Neural cell (in vitro differentiated cells): ENCODE results near the gene PRKCE. TPM values are rescaled to one million over a fixed set of nuclear protein-coding genes. Genes with fewer than 3 reads are reported as not detected.

Experiments
- H2AFZ ChIP-seq: fragments of 200-600, 300-800 bp; sonication (generic), shearing (Covaris generic); 2 replicates; pipeline ENCODE4 v1.6.0; 2014; ENCODE audit warnings: low read depth, mild to moderate bottlenecking, antibody characterized with exemption, low read length, moderate library complexity
- H3F3A ChIP-seq: fragments of 200-600 bp; shearing (Covaris generic); 2 replicates; pipeline ENCODE4 v1.6.1; 2016; ENCODE audit warnings: mild to moderate bottlenecking, moderate library complexity, mixed read lengths, antibody characterized with exemption, low read length; ENCODE audit not compliant: insufficient read depth, poor library complexity, severe bottlenecking
- H3K27ac ChIP-seq: fragments of 200-600, 300-800 bp; sonication (generic), shearing (Covaris generic); 2 replicates; pipeline ENCODE4 v1.5.1; 2014; ENCODE audit warnings: mild to moderate bottlenecking, low read length, moderate library complexity
- H3K27me3 ChIP-seq: fragments of 300-800, 200-600 bp; sonication (generic), shearing (Covaris generic); 2 replicates; pipeline ENCODE4 v1.6.0; 2014; ENCODE audit warnings: mild to moderate bottlenecking, low read depth, low read length, moderate library complexity; ENCODE audit not compliant: insufficient read depth
- H3K36me3 ChIP-seq: fragments of 300-800, 200-600 bp; sonication (generic), shearing (Covaris generic); 2 replicates; pipeline ENCODE4 v1.5.1; 2014; ENCODE audit warnings: mild to moderate bottlenecking, antibody characterized with exemption, low read length, moderate library complexity; ENCODE audit not compliant: insufficient read depth
- H3K4me2 ChIP-seq: fragments of 300-800, 200-600 bp; sonication (generic), shearing (Covaris generic); 2 replicates; pipeline ENCODE4 v1.6.0; 2014; ENCODE audit warnings: mild to moderate bottlenecking, low read length
- H3K4me3 ChIP-seq: fragments of 300-800, 200-600 bp; sonication (generic), shearing (Covaris generic); 2 replicates; pipeline ENCODE4 v1.5.1; 2014; ENCODE audit warnings: mild to moderate bottlenecking, low read length, moderate library complexity
- H3K79me2 ChIP-seq: fragments of 200-600 bp; shearing (Covaris generic); replicated peaks from 2 replicates; pipeline ENCODE4 v1.6.0; 2014; ENCODE audit warnings: mild to moderate bottlenecking, low read length, moderate library complexity; ENCODE audit not compliant: insufficient read depth
- H3K9ac ChIP-seq: fragments of 300-800, 200-600 bp; sonication (generic), shearing (Covaris generic); 2 replicates; pipeline ENCODE4 v1.6.1; 2016; ENCODE audit warnings: mild to moderate bottlenecking, low read length, mixed read lengths
- H3K9me2 ChIP-seq: fragments of 200-600 bp; shearing (Covaris generic); 2 replicates; pipeline ENCODE4 v1.6.1; 2016; ENCODE audit warnings: mild to moderate bottlenecking, low read length, mixed read lengths; ENCODE audit not compliant: insufficient read depth
- H3K9me3 ChIP-seq: fragments of 200-600, 300-800 bp; sonication (generic), shearing (Covaris generic); 2 replicates; pipeline ENCODE4 v1.6.1; 2016; ENCODE audit warnings: mild to moderate bottlenecking, mixed run types, low read length, moderate library complexity, mixed read lengths
- H4K20me1 ChIP-seq: fragments of 200-600 bp; shearing (Covaris generic); 2 replicates; pipeline ENCODE4 v1.6.1; 2016; ENCODE audit warnings: mild to moderate bottlenecking, mixed run types; ENCODE audit not compliant: insufficient read depth
- EP300 ChIP-seq: fragments of 450-650 bp; conservative IDR thresholded peaks from 2 replicates; pipeline ENCODE4 v1.6.1; 2014; ENCODE audit warnings: antibody characterized with exemption, mild to moderate bottlenecking, moderate library complexity; ENCODE audit not compliant: poor library complexity, severe bottlenecking
- EZH2 ChIP-seq: fragments of 200-600, 300-800 bp; shearing (Covaris generic), sonication (generic); IDR thresholded peaks from 2 replicates; pipeline ENCODE4 v1.6.1; 2014; ENCODE audit warnings: antibody characterized with exemption, low read length, borderline replicate concordance, mild to moderate bottlenecking; ENCODE audit not compliant: insufficient read depth, poor library complexity, severe bottlenecking
- MXI1 ChIP-seq: fragments of 450-650 bp; conservative IDR thresholded peaks from 2 replicates; pipeline ENCODE4 v1.6.1; 2014; ENCODE audit warnings: antibody characterized with exemption, mild to moderate bottlenecking; ENCODE audit not compliant: poor library complexity, severe bottlenecking
- POLR2AphosphoS5 ChIP-seq: IDR thresholded peaks from 2 replicates; pipeline ENCODE4 v1.6.1; 2012
- RAD21 ChIP-seq: fragments of 450-650 bp; conservative IDR thresholded peaks from 2 replicates; pipeline ENCODE4 v1.6.1; 2014; ENCODE audit warnings: antibody characterized with exemption, mild to moderate bottlenecking, moderate library complexity
- SMC3 ChIP-seq: fragments of 450-650 bp; conservative IDR thresholded peaks from 2 replicates; pipeline ENCODE4 v1.6.1; 2014; ENCODE audit warnings: antibody characterized with exemption, mild to moderate bottlenecking, moderate library complexity; ENCODE audit not compliant: poor library complexity
- TAF1 ChIP-seq: IDR thresholded peaks from 2 replicates; pipeline ENCODE4 v1.6.1; 2012; ENCODE audit warnings: low read depth
- polyA plus RNA-seq: library from polyadenylated mRNA; depleted of rRNA; stranded (reverse); fragments of >200 nt; gene quantifications from 2 replicates; pipeline ENCODE4 v1.2.3, GENCODE V29; 2014
- TF ChIP-seq, protein P1 (sequence below): fragments of 450-650 bp; IDR thresholded peaks from 2 replicates; pipeline ENCODE4 v1.5.1; 2014; ENCODE audit warnings: antibody characterized with exemption, mild to moderate bottlenecking, moderate library complexity; ENCODE audit not compliant: poor library complexity, severe bottlenecking
- TF ChIP-seq, protein P2 (sequence below): IDR thresholded peaks from 2 replicates; pipeline ENCODE4 v1.6.1; 2012; ENCODE audit warnings: borderline replicate concordance

PRKCE gene
- polyA plus RNA-seq, 1 donor from 2014 or later, result 5.4 TPM

- no peak overlapping the region for H2AFZ ChIP-seq
- no peak overlapping the region for H3K9ac ChIP-seq
- no peaks in the 10 kb centered on the region for H3K9me2 ChIP-seq
- no peak overlapping the region for H3K27ac ChIP-seq
- no peaks in the 10 kb centered on the region for H3F3A ChIP-seq
- no peak for TF ChIP-seq SMC3
- no peak for TF ChIP-seq MXI1
- no peak for TF ChIP-seq EP300
- no peak for TF ChIP-seq TAF1
- TF ChIP-seq, protein P1, sequence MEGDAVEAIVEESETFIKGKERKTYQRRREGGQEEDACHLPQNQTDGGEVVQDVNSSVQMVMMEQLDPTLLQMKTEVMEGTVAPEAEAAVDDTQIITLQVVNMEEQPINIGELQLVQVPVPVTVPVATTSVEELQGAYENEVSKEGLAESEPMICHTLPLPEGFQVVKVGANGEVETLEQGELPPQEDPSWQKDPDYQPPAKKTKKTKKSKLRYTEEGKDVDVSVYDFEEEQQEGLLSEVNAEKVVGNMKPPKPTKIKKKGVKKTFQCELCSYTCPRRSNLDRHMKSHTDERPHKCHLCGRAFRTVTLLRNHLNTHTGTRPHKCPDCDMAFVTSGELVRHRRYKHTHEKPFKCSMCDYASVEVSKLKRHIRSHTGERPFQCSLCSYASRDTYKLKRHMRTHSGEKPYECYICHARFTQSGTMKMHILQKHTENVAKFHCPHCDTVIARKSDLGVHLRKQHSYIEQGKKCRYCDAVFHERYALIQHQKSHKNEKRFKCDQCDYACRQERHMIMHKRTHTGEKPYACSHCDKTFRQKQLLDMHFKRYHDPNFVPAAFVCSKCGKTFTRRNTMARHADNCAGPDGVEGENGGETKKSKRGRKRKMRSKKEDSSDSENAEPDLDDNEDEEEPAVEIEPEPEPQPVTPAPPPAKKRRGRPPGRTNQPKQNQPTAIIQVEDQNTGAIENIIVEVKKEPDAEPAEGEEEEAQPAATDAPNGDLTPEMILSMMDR, result no peak
- no peak for TF ChIP-seq POLR2AphosphoS5
- H3K4me3 ChIP-seq, result no peak overlapping the region
- no peaks in the 10 kb centered on the region for H3K27me3 ChIP-seq
- H4K20me1 ChIP-seq, result no peaks in the 10 kb centered on the region
- no peaks in the 10 kb centered on the region for H3K79me2 ChIP-seq
- H3K9me3 ChIP-seq, result no peaks in the 10 kb centered on the region
- H3K36me3 ChIP-seq, result no peaks in the 10 kb centered on the region
- no peak overlapping the region for H3K4me2 ChIP-seq
Observed at GRCh38 chr2:46158661-46159060, 507.2 kb downstream of the PRKCE start.

DNA sequence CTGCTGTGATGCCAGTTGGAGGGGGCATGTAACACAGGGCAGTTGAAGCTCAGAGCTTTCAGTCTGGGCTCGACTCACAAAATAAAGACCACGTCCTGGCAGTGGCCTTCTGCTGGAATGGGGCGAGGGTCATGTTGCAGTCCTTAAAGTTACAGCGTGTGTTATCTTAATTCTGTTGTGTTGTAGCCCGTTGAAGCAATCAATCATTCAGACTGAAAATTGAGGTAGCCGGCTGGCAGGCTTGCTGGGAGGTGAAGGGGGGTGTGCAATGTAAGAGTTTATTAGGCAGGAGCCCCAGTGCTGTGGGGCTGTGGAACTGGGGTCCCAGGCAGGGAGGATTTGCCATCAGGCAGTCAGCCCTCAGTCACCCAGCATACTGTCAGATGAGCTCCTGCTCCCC, 508.9 kb downstream of the PRKCE start:
- Histone ChIP-seq H3K36me3 (no peaks in the 10 kb centered on the region), H3K27ac (no peak overlapping the region), H2AFZ (no peak overlapping the region), H3K4me3 (no peak overlapping the region), H3K79me2 (no peaks in the 10 kb centered on the region), H3K27me3 (no peaks in the 10 kb centered on the region), H3F3A (no peaks in the 10 kb centered on the region), H4K20me1 (no peaks in the 10 kb centered on the region), H3K4me2 (no peak overlapping the region), H3K9ac (no peak overlapping the region), H3K9me2 (no peaks in the 10 kb centered on the region), H3K9me3 (no peaks in the 10 kb centered on the region)
- TF ChIP-seq POLR2AphosphoS5, result no peak

- Histone ChIP-seq H3K4me2 (no peak overlapping the region), H3K36me3 (no peaks in the 10 kb centered on the region), H2AFZ (no peak overlapping the region), H3K9me2 (no peaks in the 10 kb centered on the region), H3K79me2 (no peaks in the 10 kb centered on the region), H3K27ac (no peak overlapping the region), H3F3A (no peaks in the 10 kb centered on the region), H3K4me3 (no peak overlapping the region), H3K9me3 (no peaks in the 10 kb centered on the region), H4K20me1 (no peaks in the 10 kb centered on the region), H3K27me3 (no peaks in the 10 kb centered on the region), H3K9ac (no peak overlapping the region)
- TF ChIP-seq EP300 (no peak), TAF1 (no peak), MXI1 (no peak), SMC3 (no peak), POLR2AphosphoS5 (no peak), RAD21 (no peak), EZH2 (no peak)
- TF ChIP-seq, protein P1, result no peak
- TF ChIP-seq, protein P2, sequence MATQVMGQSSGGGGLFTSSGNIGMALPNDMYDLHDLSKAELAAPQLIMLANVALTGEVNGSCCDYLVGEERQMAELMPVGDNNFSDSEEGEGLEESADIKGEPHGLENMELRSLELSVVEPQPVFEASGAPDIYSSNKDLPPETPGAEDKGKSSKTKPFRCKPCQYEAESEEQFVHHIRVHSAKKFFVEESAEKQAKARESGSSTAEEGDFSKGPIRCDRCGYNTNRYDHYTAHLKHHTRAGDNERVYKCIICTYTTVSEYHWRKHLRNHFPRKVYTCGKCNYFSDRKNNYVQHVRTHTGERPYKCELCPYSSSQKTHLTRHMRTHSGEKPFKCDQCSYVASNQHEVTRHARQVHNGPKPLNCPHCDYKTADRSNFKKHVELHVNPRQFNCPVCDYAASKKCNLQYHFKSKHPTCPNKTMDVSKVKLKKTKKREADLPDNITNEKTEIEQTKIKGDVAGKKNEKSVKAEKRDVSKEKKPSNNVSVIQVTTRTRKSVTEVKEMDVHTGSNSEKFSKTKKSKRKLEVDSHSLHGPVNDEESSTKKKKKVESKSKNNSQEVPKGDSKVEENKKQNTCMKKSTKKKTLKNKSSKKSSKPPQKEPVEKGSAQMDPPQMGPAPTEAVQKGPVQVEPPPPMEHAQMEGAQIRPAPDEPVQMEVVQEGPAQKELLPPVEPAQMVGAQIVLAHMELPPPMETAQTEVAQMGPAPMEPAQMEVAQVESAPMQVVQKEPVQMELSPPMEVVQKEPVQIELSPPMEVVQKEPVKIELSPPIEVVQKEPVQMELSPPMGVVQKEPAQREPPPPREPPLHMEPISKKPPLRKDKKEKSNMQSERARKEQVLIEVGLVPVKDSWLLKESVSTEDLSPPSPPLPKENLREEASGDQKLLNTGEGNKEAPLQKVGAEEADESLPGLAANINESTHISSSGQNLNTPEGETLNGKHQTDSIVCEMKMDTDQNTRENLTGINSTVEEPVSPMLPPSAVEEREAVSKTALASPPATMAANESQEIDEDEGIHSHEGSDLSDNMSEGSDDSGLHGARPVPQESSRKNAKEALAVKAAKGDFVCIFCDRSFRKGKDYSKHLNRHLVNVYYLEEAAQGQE, result no peak
Observed at GRCh38 chr2:46161315-46161714, 509.8 kb downstream of the PRKCE start.
